PFSK-1 (cell line): ENCODE data around the gene HCFC1. TPM values are rescaled to one million over a fixed set of nuclear protein-coding genes. Genes with fewer than 3 reads are reported as not detected.

Experiments
- FOXP2 ChIP-seq: optimal IDR thresholded peaks from 2 replicates; pipeline ENCODE3; 2011; ENCODE audit warnings: borderline replicate concordance, control low read depth, inconsistent platforms; ENCODE audit not compliant: insufficient read depth; ENCODE audit errors: extremely low read length, extremely low read depth
- POLR2AphosphoS5 ChIP-seq: IDR thresholded peaks from 2 replicates; pipeline ENCODE4 v1.6.1; 2012; ENCODE audit warnings: low read depth, mild to moderate bottlenecking, control low read depth, low read length, moderate library complexity
- REST ChIP-seq, 2 experiments: IDR thresholded peaks; 2 replicates each; pipeline versions ENCODE4 v1.6.1 to v1.8.0; 2011 to 2012; ENCODE audit warnings: low read depth in 2 of 2, low read length in 2 of 2, control low read depth in 1 of 2, inconsistent platforms in 1 of 2, mild to moderate bottlenecking in 1 of 2, moderate library complexity in 1 of 2; ENCODE audit not compliant: insufficient read depth in 1 of 2
- SIN3A ChIP-seq: IDR thresholded peaks from 2 replicates; pipeline ENCODE4 v1.6.1; 2012; ENCODE audit warnings: mild to moderate bottlenecking, low read length, moderate library complexity, borderline replicate concordance; ENCODE audit not compliant: insufficient read depth
- TAF1 ChIP-seq: IDR thresholded peaks from 2 replicates; pipeline ENCODE4 v1.6.1; 2012; ENCODE audit warnings: low read length, control low read depth, borderline replicate concordance; ENCODE audit not compliant: insufficient read depth
- polyA plus RNA-seq: library from polyadenylated mRNA; unstranded; fragments of >200 nt; gene quantifications from one replicate; pipeline ENCODE4 v1.2.1, GENCODE V29; 2012; ENCODE audit warnings: low read depth, missing spikeins; ENCODE audit not compliant: insufficient read length

Gene HCFC1
- polyA plus RNA-seq = 41.1 TPM

DNA sequence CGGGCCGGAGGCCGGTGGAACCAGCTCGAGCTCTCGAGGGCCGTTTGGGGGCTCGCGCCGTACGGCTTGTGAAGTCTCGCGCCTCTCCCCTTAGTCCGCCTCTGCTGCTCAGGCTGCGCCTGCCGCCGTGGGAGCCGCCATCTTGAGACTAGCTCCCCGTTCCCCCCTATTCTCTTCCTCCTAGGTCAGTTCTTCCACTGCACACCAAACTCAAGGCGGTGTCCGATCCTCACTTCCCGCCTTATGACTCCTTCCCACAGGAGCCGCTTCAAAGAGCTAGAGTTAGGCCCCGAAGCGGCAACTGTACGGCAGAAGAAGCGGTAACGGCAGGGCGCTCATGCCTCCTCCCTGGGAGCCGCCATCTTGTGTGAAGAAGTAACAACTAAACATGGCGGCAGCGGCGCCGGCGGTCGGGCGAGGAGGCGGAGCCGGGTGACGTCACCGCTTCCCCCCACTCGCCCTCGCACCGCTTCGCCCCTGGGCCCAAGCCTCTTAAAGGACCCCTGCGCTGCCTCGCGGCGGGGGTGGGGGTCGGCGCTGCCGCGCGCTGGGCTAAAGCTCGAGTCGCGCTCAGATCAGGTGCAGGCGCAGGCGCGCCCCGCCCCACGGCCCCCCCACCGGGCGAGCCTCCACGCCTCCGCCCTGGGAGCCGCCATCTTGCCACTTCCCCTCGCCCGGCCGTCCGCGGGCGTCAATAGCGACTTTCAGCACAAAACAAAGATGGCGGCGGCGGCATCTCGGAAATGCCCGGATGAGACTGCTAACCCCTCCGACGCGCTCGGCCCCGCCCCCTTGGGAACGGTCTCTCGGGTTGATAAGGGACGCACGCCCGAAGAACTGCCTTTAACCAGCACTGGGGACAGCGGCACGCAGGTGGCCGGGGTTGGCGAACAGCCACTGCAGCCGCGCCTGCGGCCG is at the start of gene HCFC1:
HCFC1 (minus strand) TSS at position 369 of the 918 bp plus-strand sequence. CDS start 978 bp downstream, outside the sequence.
- TF ChIP-seq REST (IDR thresholded peaks at IDR 0.05; ENCODE audit: insufficient read depth in 1 of 2, low read depth in 2 of 2, low read length in 2 of 2) (peak in 1 of 2 experiments; percentile 74; a peak in 2 of 4 replicates), TAF1 (peak; percentile 79; the same call in 1 of the 2 replicates), POLR2AphosphoS5 (peak; percentile 52; the same call in 1 of the 2 replicates), FOXP2 (no peak), SIN3A (no peak)

DNA sequence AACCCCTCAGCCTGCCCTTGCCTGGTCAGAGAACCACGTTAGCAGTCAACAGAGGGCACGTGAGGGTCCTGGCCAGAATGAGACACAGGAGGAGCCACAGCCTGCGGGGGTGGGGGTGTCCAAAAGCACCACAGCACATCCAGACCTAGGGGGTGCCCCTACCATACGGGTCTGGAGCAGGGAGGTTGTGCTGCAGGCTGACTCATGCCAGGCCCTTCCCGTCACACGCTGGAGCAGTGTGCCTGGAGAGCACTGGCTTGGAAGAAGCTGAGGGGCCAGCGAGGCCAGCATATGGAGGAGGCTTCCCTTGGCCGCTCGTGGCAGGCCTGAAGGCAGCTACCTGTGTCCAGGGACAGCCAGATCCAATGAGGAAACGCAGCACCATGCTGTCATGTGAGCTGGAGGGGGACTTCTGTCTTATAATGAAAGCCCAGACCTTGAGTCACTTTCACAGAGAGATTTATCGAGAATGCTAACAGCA is 49.6 kb upstream of the HCFC1 start:
- TF ChIP-seq REST (IDR thresholded peaks at IDR 0.05; ENCODE audit: insufficient read depth in 1 of 2, low read depth in 2 of 2, low read length in 2 of 2) (no peak), FOXP2 (no peak), POLR2AphosphoS5 (no peak), SIN3A (no peak), TAF1 (no peak)

DNA sequence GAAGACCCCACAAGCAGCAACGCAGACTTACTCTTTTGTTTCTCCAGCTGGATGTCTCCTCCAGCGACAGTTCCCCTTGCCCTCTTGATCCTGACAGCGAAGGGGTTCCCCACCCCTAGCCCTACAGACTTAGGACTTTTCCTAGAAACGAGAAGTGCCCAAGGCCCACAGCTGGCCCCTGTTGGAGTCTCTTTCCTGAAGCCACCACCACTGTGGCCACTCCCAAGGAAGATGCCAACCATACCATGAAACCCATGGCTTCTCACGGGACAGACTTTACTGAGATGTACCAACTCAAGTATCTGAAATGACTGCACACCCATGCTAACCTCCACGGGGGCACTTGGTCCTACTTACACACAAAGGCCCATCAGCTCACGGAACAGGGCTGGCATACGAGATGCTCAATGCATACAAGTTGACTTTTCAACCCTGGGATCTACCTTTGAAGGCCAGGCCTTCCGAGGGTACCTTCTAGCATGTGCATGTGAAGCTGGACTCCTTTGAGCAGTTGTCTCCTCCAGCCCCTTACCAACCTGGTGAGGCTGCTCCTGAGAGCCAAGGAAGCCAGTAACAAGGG is 49.0 kb upstream of the HCFC1 start:
- TF ChIP-seq FOXP2 = no peak
- 0 out of 2 replicates have a peak, but pooled peaks have one; percentile 11 for TF ChIP-seq POLR2AphosphoS5

GRCh38 chrX:154019633-154020528 is 48.3 kb upstream of the HCFC1 start, which contains the start of gene IRAK1:
Gene IRAK1 (minus strand): TSS chrX:154019902. CDS start chrX:154019812, 90 bp downstream.
- peak; percentile 39; the same call in 1 of the 2 replicates for TF ChIP-seq TAF1
- TF ChIP-seq POLR2AphosphoS5 = peak; percentile 34; the same call in 1 of the 2 replicates
- TF ChIP-seq SIN3A = no peak
- no peak for TF ChIP-seq FOXP2
- TF ChIP-seq REST (IDR thresholded peaks at IDR 0.05; ENCODE audit: insufficient read depth in 1 of 2, low read depth in 2 of 2, low read length in 2 of 2) = no peak
